SK-N-SH (cell line): ENCODE results near the gene DAB1. TPM values are rescaled to one million over a fixed set of nuclear protein-coding genes. Genes with fewer than 3 reads are reported as not detected.

Experiments
- CTCF ChIA-PET: fragments of 300-600, 350-600 bp; formaldehyde crosslinking; extraction: SDS; loops from one replicate; lab custom pipeline; 2021; lab: Yijun Ruan, JAX
- POLR2A ChIA-PET: fragments of 350-600 bp; sonication (Branson Sonifier 250); formaldehyde crosslinking; extraction: SDS; loops from one replicate; lab custom pipeline; 2020; ENCODE audit warnings: antibody characterized with exemption, inconsistent platforms; lab: Yijun Ruan, JAX
- DNase-seq: peaks from one replicate; pipeline ENCODE4 v3.0.0; 2012
- H2AFZ ChIP-seq: fragments of 200-600 bp; sonication (generic); 2 replicates; pipeline ENCODE4 v1.8.1; 2016; ENCODE audit warnings: antibody characterized with exemption, mild to moderate bottlenecking, low read depth
- H3F3A ChIP-seq: fragments of 200-600 bp; sonication (generic); replicated peaks from 2 replicates; pipeline ENCODE3; 2016; ENCODE audit warnings: antibody characterized with exemption, mild to moderate bottlenecking; ENCODE audit not compliant: insufficient read depth
- H3K27ac ChIP-seq, 2 experiments: fragments of 200-500 bp in 1 of 2; fragments of 200-600 bp in 1 of 2; sonication (Bioruptor generic) in 1 of 2; sonication (generic), shearing (Covaris generic) in 1 of 2; 2 replicates each; pipeline versions ENCODE4 v1.5.1 to v1.6.1; 2014 to 2016; ENCODE audit warnings: low read depth in 2 of 2, inconsistent platforms in 1 of 2, low read length in 1 of 2, mild to moderate bottlenecking in 1 of 2, mixed read lengths in 1 of 2
- H3K27me3 ChIP-seq: fragments of 200-600 bp; sonication (generic), shearing (Covaris generic); 2 replicates; pipeline ENCODE4 v1.6.1; 2016; ENCODE audit warnings: mixed run types; ENCODE audit not compliant: insufficient read depth
- H3K36me3 ChIP-seq, 2 experiments: fragments of 200-500 bp in 1 of 2; fragments of 200-600 bp in 1 of 2; sonication (Bioruptor generic) in 1 of 2; sonication (generic) in 1 of 2; replicated peaks in 1 of 2; 2 replicates each; pipeline versions ENCODE3 to v1.5.1; 2014 to 2016; ENCODE audit warnings: low read length in 1 of 2, mild to moderate bottlenecking in 1 of 2; ENCODE audit not compliant: insufficient read depth in 2 of 2, control insufficient read depth in 1 of 2
- H3K4me1 ChIP-seq, 2 experiments: fragments of 200-500 bp in 1 of 2; fragments of 200-600 bp in 1 of 2; sonication (Bioruptor generic) in 1 of 2; sonication (generic), shearing (Covaris generic) in 1 of 2; 2 replicates each; pipeline versions ENCODE4 v1.5.1 to v1.6.1; 2014 to 2016; ENCODE audit warnings: low read depth in 1 of 2, low read length in 1 of 2, mixed run types in 1 of 2; ENCODE audit not compliant: insufficient read depth in 2 of 2, control insufficient read depth in 1 of 2
- H3K4me2 ChIP-seq: fragments of 200-600 bp; sonication (generic), shearing (Covaris generic); 2 replicates; pipeline ENCODE4 v1.6.1; 2017; ENCODE audit warnings: mixed run types
- H3K4me3 ChIP-seq, 2 experiments: fragments of 200-500 bp in 1 of 2; fragments of 200-600 bp in 1 of 2; sonication (Bioruptor generic) in 1 of 2; sonication (generic), shearing (Covaris generic) in 1 of 2; 2 replicates each; pipeline versions ENCODE4 v1.5.1 to v1.8.1; 2014 to 2016; ENCODE audit warnings: low read depth in 2 of 2, inconsistent platforms in 1 of 2, low read length in 1 of 2, mild to moderate bottlenecking in 1 of 2, mixed read lengths in 1 of 2, moderate library complexity in 1 of 2
- H3K79me2 ChIP-seq: fragments of 200-600 bp; sonication (generic); 2 replicates; pipeline ENCODE4 v1.8.1; 2017; ENCODE audit warnings: mild to moderate bottlenecking; ENCODE audit not compliant: insufficient read depth
- H3K9ac ChIP-seq: fragments of 200-600 bp; sonication (generic); 2 replicates; pipeline ENCODE4 v1.6.1; 2017; ENCODE audit warnings: mixed run types
- H3K9me2 ChIP-seq: fragments of 200-600 bp; sonication (generic); 2 replicates; pipeline ENCODE4 v1.6.1; 2017; ENCODE audit warnings: mixed run types
- H3K9me3 ChIP-seq: fragments of 200-600 bp; sonication (generic); 2 replicates; pipeline ENCODE4 v1.6.1; 2017; ENCODE audit warnings: mixed run types, mild to moderate bottlenecking, moderate library complexity
- H4K20me1 ChIP-seq: fragments of 200-600 bp; sonication (generic); 2 replicates; pipeline ENCODE4 v1.6.1; 2017; ENCODE audit warnings: mild to moderate bottlenecking, mixed run types; ENCODE audit not compliant: insufficient read depth
- CHD2 ChIP-seq: fragments of 150-350 bp; IDR thresholded peaks from 2 replicates; pipeline ENCODE4 v1.6.1; 2018; ENCODE audit warnings: low read length; ENCODE audit not compliant: partially characterized antibody
- CTCF ChIP-seq: fragments of 200-600 bp; sonication (generic); IDR thresholded peaks from 2 replicates; pipeline ENCODE4 v1.6.1; 2017; ENCODE audit warnings: antibody characterized with exemption, mild to moderate bottlenecking, moderate library complexity
- EZH2phosphoT487 ChIP-seq: fragments of 200-600 bp; sonication (generic); IDR thresholded peaks from 2 replicates; pipeline ENCODE4 v1.6.1; 2017; ENCODE audit warnings: low read depth, mixed run types, mild to moderate bottlenecking, antibody characterized with exemption, moderate library complexity, borderline replicate concordance
- FOSL2 ChIP-seq: IDR thresholded peaks from 2 replicates; pipeline ENCODE4 v1.4.0; 2012; ENCODE audit warnings: low read depth, mild to moderate bottlenecking, moderate library complexity, borderline replicate concordance
- FOXM1 ChIP-seq: IDR thresholded peaks from 2 replicates; pipeline ENCODE4 v1.4.0; 2012; ENCODE audit warnings: low read depth, mild to moderate bottlenecking
- IRF3 ChIP-seq: fragments of 150-350 bp; IDR thresholded peaks from 2 replicates; pipeline ENCODE4 v1.6.1; 2016; ENCODE audit warnings: mild to moderate bottlenecking, low read depth, low read length
- MAX ChIP-seq: IDR thresholded peaks from 2 replicates; pipeline ENCODE4 v1.4.0; 2012; ENCODE audit warnings: low read depth
- RCOR1 ChIP-seq: fragments of 150-350 bp; IDR thresholded peaks from 2 replicates; pipeline ENCODE4 v1.6.1; 2017; ENCODE audit warnings: antibody characterized with exemption, low read length
- TEAD4 ChIP-seq: IDR thresholded peaks from 2 replicates; pipeline ENCODE4 v1.4.0; 2012; ENCODE audit warnings: mild to moderate bottlenecking, borderline replicate concordance; ENCODE audit not compliant: insufficient read depth
- WGBS: methylation state at CpG from one replicate; pipeline ENCODE4 v1.1.6; 2017; ENCODE audit warnings: low lambda C conversion rate; 5-methylcytosine and 5-hydroxymethylcytosine counted together
- polyA plus RNA-seq, 3 experiments: library from polyadenylated mRNA; depleted of rRNA; stranded (reverse); fragments of >200 nt; gene quantifications; 2 replicates each; pipeline ENCODE4 v1.2.3, GENCODE V29; 2012

Gene DAB1
- polyA plus RNA-seq, 1 of the 3 experiments (the other 2 are of a cell fraction) = 2.9 TPM

- CTCF ChIA-PET = no interaction called here
- Histone ChIP-seq H3K27me3 (no peaks in the 10 kb centered on the region), H4K20me1 (no peaks in the 10 kb centered on the region)
Measured at GRCh38 chr1:57362480-57362879, 61.4 kb downstream of the DAB1 start.

GRCh38 chr1:57361516-57361915 is 62.3 kb downstream of the DAB1 start:
- H3K4me1 ChIP-seq = no peaks in the 10 kb centered on the region
- H3F3A ChIP-seq = no peaks in the 10 kb centered on the region
- H3K27ac ChIP-seq = no peak overlapping the region
- CTCF ChIA-PET = no interaction called here
- no peaks in the 10 kb centered on the region for H4K20me1 ChIP-seq
- H2AFZ ChIP-seq = no peak overlapping the region
- H3K9me3 ChIP-seq = no peaks in the 10 kb centered on the region; the same call in 1 of the 2 replicates
- H3K9ac ChIP-seq = no peak overlapping the region
- H3K4me2 ChIP-seq = no peak overlapping the region
- H3K36me3 ChIP-seq = no peaks in the 10 kb centered on the region
- H3K9me2 ChIP-seq = no peaks in the 10 kb centered on the region
- no peaks in the 10 kb centered on the region for H3K27me3 ChIP-seq
- H3K4me3 ChIP-seq = no peak overlapping the region
- DNase-seq = no peak
- 51% methylated on average over 2 of the region's 2 CpGs for WGBS
- H3K79me2 ChIP-seq = no peaks in the 10 kb centered on the region
- POLR2A ChIA-PET = no interaction called here
- TF ChIP-seq MAX = no peak
- TF ChIP-seq RCOR1 = no peak
- no peak for TF ChIP-seq IRF3
- no peak for TF ChIP-seq FOSL2
- TF ChIP-seq FOXM1 = no peak

More at GRCh38 chr1:57362480-57362879, 61.4 kb downstream of the DAB1 start:
- TF ChIP-seq CTCF (no peak), FOSL2 (no peak), TEAD4 (no peak), CHD2 (no peak), EZH2phosphoT487 (no peak)
- Histone ChIP-seq H3K36me3 (no peaks in the 10 kb centered on the region), H3K27ac (no peak overlapping the region), H3K4me1 (no peaks in the 10 kb centered on the region), H3K9me2 (no peaks in the 10 kb centered on the region), H2AFZ (no peak overlapping the region), H3K9ac (no peak overlapping the region), H3K4me3 (no peak overlapping the region), H3F3A (no peaks in the 10 kb centered on the region), H3K9me3 (no peaks in the 10 kb centered on the region; the same call in 1 of the 2 replicates), H3K79me2 (no peaks in the 10 kb centered on the region), H3K4me2 (no peak overlapping the region)
- no peak for DNase-seq
- 53% methylated on average over 2 of the region's 2 CpGs for WGBS
- POLR2A ChIA-PET = no interaction called here
